HepG2 (cell line): ENCODE data around the gene DST. TPM values are rescaled to one million over a fixed set of nuclear protein-coding genes. Genes with fewer than 3 reads are reported as not detected.
A peak's percentile ranks its signal among the peaks of the same experiment; 100 is the strongest.

Experiments
- ARNTL ChIP-seq: sonication (generic); formaldehyde crosslinking; IDR thresholded peaks from 2 replicates; pipeline ENCODE4 v1.4.0; 2020; ENCODE audit warnings: mild to moderate bottlenecking, missing genetic modification reagents
- CREM ChIP-seq, 2 experiments: sonication (generic) in 1 of 2; formaldehyde crosslinking in 1 of 2; IDR thresholded peaks; 2 replicates each; pipeline versions ENCODE4 v1.4.0 to v1.6.1; 2016 to 2020; ENCODE audit warnings: antibody characterized with exemption in 1 of 2, mild to moderate bottlenecking in 1 of 2, missing genetic modification reagents in 1 of 2
- GATA4 ChIP-seq: sonication (generic); IDR thresholded peaks from 2 replicates; pipeline ENCODE4 v1.6.1; 2016; ENCODE audit warnings: antibody characterized with exemption, low read depth, borderline replicate concordance
- HNRNPK ChIP-seq: fragments of 200-400 bp; formaldehyde crosslinking; IDR thresholded peaks from 2 replicates; pipeline ENCODE4 v1.6.1; 2018; ENCODE audit warnings: low read length, low read depth, moderate library complexity, mild to moderate bottlenecking; ENCODE audit not compliant: poor library complexity, severe bottlenecking
- KLF6 ChIP-seq: IDR thresholded peaks from 2 replicates; pipeline ENCODE4 v1.8.0; 2016; ENCODE audit warnings: missing biosample characterization, missing genetic modification reagents
- MLLT10 ChIP-seq: sonication (generic); formaldehyde crosslinking; IDR thresholded peaks from 2 replicates; pipeline ENCODE4 v1.4.0; 2020; ENCODE audit warnings: missing genetic modification reagents
- PPARG ChIP-seq: conservative IDR thresholded peaks from 2 replicates; pipeline ENCODE4 v1.6.1; 2016; ENCODE audit warnings: missing biosample characterization, missing genetic modification reagents
- SNAI1 ChIP-seq: sonication (generic); formaldehyde crosslinking; IDR thresholded peaks from 2 replicates; pipeline ENCODE4 v1.5.0; 2020; ENCODE audit warnings: mild to moderate bottlenecking, missing genetic modification reagents, borderline replicate concordance
- SOX5 ChIP-seq: IDR thresholded peaks from 2 replicates; pipeline ENCODE4 v1.6.1; 2016; ENCODE audit warnings: borderline replicate concordance
- SRY ChIP-seq: sonication (generic); formaldehyde crosslinking; IDR thresholded peaks from 2 replicates; pipeline ENCODE4 v1.8.0; 2022; ENCODE audit warnings: mild to moderate bottlenecking, missing genetic modification reagents
- THAP11 ChIP-seq: IDR thresholded peaks from 2 replicates; pipeline ENCODE4 v1.6.1; 2016; ENCODE audit warnings: missing biosample characterization, missing genetic modification reagents
- ZBTB20 ChIP-seq: sonication (generic); formaldehyde crosslinking; IDR thresholded peaks from 2 replicates; pipeline ENCODE4 v1.8.1; 2023; ENCODE audit warnings: missing genetic modification reagents, low read depth, mild to moderate bottlenecking, borderline replicate concordance
- ZBTB3 ChIP-seq: sonication (generic); formaldehyde crosslinking; IDR thresholded peaks from 2 replicates; pipeline ENCODE4 v1.4.0; 2020; ENCODE audit warnings: low read depth, mild to moderate bottlenecking, moderate library complexity, missing genetic modification reagents, borderline replicate concordance
- ZNF598 ChIP-seq: sonication (generic); formaldehyde crosslinking; IDR thresholded peaks from 2 replicates; pipeline ENCODE4 v1.5.1; 2020; ENCODE audit warnings: mild to moderate bottlenecking, missing genetic modification reagents, borderline replicate concordance
- ZNF773 ChIP-seq: sonication (generic); formaldehyde crosslinking; IDR thresholded peaks from 2 replicates; pipeline ENCODE4 v1.4.0; 2020; ENCODE audit warnings: missing genetic modification reagents, borderline replicate concordance
- polyA plus RNA-seq, 8 experiments: library from polyadenylated mRNA; depleted of rRNA in 3 of 8; stranded (reverse) in 7 of 8; unstranded in 1 of 8; fragments of >200 nt; fragmentation: Illumina TruSeq in 4 of 8; extraction: Trizol in 4 of 8; gene quantifications; 2 replicates each; pipeline versions ENCODE4 v1.2.1 to v1.2.3, GENCODE V29; 2011 to 2016; ENCODE audit warnings: low read depth in 4 of 8, missing spikeins in 1 of 8, mixed read lengths in 1 of 8; ENCODE audit not compliant: insufficient read depth in 1 of 8
- total RNA-seq, 5 experiments: library from RNA; depleted of rRNA; stranded (reverse); fragments of >200 nt; fragmentation: Illumina TruSeq; extraction: Trizol; gene quantifications; 2 replicates each; pipeline ENCODE4 v1.2.3, GENCODE V29; 2016; ENCODE audit warnings: low read depth in 1 of 5
- TF ChIP-seq, protein P1 (sequence below): sonication (generic); formaldehyde crosslinking; conservative IDR thresholded peaks from 2 replicates; pipeline ENCODE4 v1.4.0; 2020; ENCODE audit warnings: mild to moderate bottlenecking, missing genetic modification reagents, moderate library complexity
- TF ChIP-seq, protein P2 (sequence below): sonication (generic); formaldehyde crosslinking; IDR thresholded peaks from 2 replicates; pipeline ENCODE4 v1.4.0; 2020; ENCODE audit warnings: missing genetic modification reagents, borderline replicate concordance
- TF ChIP-seq, protein P3 (sequence below): sonication (generic); formaldehyde crosslinking; IDR thresholded peaks from 2 replicates; pipeline ENCODE4 v1.4.0; 2020; ENCODE audit warnings: mild to moderate bottlenecking, missing genetic modification reagents

Gene DST
- total and polyA plus RNA-seq, 2 of the 13 experiments (the other 11 are each of a cell fraction or from before 2014, with no cell fraction given) = 64.4 to 89.0 TPM

GRCh38 chr6:56685102-56685733, 42.5 kb upstream of the DST start (continued):
- peak; percentile 94 for TF ChIP-seq PPARG (CRISPR knock-in tag)
- TF ChIP-seq, protein P1, sequence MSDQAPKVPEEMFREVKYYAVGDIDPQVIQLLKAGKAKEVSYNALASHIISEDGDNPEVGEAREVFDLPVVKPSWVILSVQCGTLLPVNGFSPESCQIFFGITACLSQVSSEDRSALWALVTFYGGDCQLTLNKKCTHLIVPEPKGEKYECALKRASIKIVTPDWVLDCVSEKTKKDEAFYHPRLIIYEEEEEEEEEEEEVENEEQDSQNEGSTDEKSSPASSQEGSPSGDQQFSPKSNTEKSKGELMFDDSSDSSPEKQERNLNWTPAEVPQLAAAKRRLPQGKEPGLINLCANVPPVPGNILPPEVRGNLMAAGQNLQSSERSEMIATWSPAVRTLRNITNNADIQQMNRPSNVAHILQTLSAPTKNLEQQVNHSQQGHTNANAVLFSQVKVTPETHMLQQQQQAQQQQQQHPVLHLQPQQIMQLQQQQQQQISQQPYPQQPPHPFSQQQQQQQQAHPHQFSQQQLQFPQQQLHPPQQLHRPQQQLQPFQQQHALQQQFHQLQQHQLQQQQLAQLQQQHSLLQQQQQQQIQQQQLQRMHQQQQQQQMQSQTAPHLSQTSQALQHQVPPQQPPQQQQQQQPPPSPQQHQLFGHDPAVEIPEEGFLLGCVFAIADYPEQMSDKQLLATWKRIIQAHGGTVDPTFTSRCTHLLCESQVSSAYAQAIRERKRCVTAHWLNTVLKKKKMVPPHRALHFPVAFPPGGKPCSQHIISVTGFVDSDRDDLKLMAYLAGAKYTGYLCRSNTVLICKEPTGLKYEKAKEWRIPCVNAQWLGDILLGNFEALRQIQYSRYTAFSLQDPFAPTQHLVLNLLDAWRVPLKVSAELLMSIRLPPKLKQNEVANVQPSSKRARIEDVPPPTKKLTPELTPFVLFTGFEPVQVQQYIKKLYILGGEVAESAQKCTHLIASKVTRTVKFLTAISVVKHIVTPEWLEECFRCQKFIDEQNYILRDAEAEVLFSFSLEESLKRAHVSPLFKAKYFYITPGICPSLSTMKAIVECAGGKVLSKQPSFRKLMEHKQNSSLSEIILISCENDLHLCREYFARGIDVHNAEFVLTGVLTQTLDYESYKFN (CRISPR knock-in tag) = peak; percentile 89
- TF ChIP-seq KLF6 (CRISPR knock-in tag) = peak; percentile 55; the same call in 1 of the 2 replicates
- TF ChIP-seq ARNTL = no peak
- TF ChIP-seq GATA4 = peak; percentile 58; the same call in 1 of the 2 replicates
- peak; percentile 10 for TF ChIP-seq HNRNPK
- TF ChIP-seq SRY (CRISPR knock-in tag) = no peak
- TF ChIP-seq THAP11 (CRISPR knock-in tag) = peak; percentile 47; the same call in 1 of the 2 replicates
- TF ChIP-seq, protein P2, sequence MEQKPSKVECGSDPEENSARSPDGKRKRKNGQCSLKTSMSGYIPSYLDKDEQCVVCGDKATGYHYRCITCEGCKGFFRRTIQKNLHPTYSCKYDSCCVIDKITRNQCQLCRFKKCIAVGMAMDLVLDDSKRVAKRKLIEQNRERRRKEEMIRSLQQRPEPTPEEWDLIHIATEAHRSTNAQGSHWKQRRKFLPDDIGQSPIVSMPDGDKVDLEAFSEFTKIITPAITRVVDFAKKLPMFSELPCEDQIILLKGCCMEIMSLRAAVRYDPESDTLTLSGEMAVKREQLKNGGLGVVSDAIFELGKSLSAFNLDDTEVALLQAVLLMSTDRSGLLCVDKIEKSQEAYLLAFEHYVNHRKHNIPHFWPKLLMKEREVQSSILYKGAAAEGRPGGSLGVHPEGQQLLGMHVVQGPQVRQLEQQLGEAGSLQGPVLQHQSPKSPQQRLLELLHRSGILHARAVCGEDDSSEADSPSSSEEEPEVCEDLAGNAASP (CRISPR knock-in tag) = 0 out of 2 replicates have a peak, but pooled peaks have one; percentile 27
- TF ChIP-seq ZBTB20 (CRISPR knock-in tag) = peak; percentile 99
- TF ChIP-seq ZBTB3 = no peak
- peak; percentile 78 for TF ChIP-seq SOX5
- no peak for TF ChIP-seq ZNF773 (CRISPR knock-in tag)
- no peak for TF ChIP-seq SNAI1 (CRISPR knock-in tag)
- TF ChIP-seq CREM (IDR thresholded peaks at IDR 0.05) = peak; percentile 67
- no peak for TF ChIP-seq CREM (CRISPR knock-in tag; IDR thresholded peaks at IDR 0.05)
- no peak for TF ChIP-seq MLLT10 (CRISPR knock-in tag)
- TF ChIP-seq, protein P3, sequence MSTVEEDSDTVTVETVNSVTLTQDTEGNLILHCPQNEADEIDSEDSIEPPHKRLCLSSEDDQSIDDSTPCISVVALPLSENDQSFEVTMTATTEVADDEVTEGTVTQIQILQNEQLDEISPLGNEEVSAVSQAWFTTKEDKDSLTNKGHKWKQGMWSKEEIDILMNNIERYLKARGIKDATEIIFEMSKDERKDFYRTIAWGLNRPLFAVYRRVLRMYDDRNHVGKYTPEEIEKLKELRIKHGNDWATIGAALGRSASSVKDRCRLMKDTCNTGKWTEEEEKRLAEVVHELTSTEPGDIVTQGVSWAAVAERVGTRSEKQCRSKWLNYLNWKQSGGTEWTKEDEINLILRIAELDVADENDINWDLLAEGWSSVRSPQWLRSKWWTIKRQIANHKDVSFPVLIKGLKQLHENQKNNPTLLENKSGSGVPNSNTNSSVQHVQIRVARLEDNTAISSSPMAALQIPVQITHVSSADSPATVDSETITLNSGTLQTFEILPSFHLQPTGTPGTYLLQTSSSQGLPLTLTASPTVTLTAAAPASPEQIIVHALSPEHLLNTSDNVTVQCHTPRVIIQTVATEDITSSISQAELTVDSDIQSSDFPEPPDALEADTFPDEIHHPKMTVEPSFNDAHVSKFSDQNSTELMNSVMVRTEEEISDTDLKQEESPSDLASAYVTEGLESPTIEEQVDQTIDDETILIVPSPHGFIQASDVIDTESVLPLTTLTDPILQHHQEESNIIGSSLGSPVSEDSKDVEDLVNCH (CRISPR knock-in tag) = no peak
- peak; percentile 23; the same call in 1 of the 2 replicates for TF ChIP-seq ZNF598 (CRISPR knock-in tag)
